ENCODE results near the gene XXYLT1.

The XXYLT1 gene

GRCh38 chr3:195137638-195138588 lies 133.0 kb downstream of the XXYLT1 start:
- POLR2A ChIA-PET: no interaction called here
- CTCF ChIA-PET: interaction anchor here (0.6 to 4.3 kb wide), 9 partner anchors 8 to 45 kb away, joined by 3 to 25 read pairs (median 4); no protein-coding TSS in a partner anchor
- no peaks in the 10 kb centered on the region for H3K27me3 ChIP-seq (replicated peaks in 2 of 5; ENCODE audit: control insufficient read depth in 4 of 5, insufficient read depth in 5 of 5, low read length in 4 of 5)
- DNase-seq: no peak
- peaks cover 0 to 28% (median 6%) of the 10 kb centered on the region in 4 experiments for H3K36me3 ChIP-seq (ENCODE audit: control insufficient read depth in 4 of 4, insufficient read depth in 4 of 4, low read length in 3 of 4)
- no peak overlapping the region for H3K27ac ChIP-seq (ENCODE audit: insufficient read depth in 1 of 2, low read depth in 1 of 2, low read length in 2 of 2, poor library complexity in 1 of 2, severe bottlenecking in 2 of 2)
- H3K9me3 ChIP-seq (ENCODE audit: control extremely low read depth in 1 of 5, control insufficient read depth in 4 of 5, insufficient read depth in 2 of 5, low read depth in 1 of 5, low read length in 4 of 5): peaks cover 0 to 15% (median 4%) of the 10 kb centered on the region in 5 experiments
- peaks cover 0 to 25% (median 18%) of the 10 kb centered on the region in 4 experiments for H3K4me1 ChIP-seq (ENCODE audit: control extremely low read depth in 1 of 4, control insufficient read depth in 4 of 4, insufficient read depth in 4 of 4, low read length in 3 of 4)
- 96% methylated on average over 6 of the region's 11 CpGs for WGBS (ENCODE audit: insufficient coverage)
- H3K4me3 ChIP-seq (ENCODE audit: control insufficient read depth in 1 of 7, extremely low read depth in 1 of 7, insufficient read depth in 4 of 7, low read depth in 2 of 7, low read length in 6 of 7): no peak overlapping the region

GRCh38 chr3:195135917-195136316 lies 135.0 kb downstream of the XXYLT1 start:
- DNase-seq: peak in 2 of 3 donors; percentile 49 to 53
- Histone ChIP-seq H3K4me3 (ENCODE audit: control insufficient read depth in 1 of 7, extremely low read depth in 1 of 7, insufficient read depth in 4 of 7, low read depth in 2 of 7, low read length in 6 of 7) (peak overlapping the region in 1 of 7 experiments; percentile 36), H3K27me3 (replicated peaks in 2 of 5; ENCODE audit: control insufficient read depth in 4 of 5, insufficient read depth in 5 of 5, low read length in 4 of 5) (no peaks in the 10 kb centered on the region), H3K36me3 (ENCODE audit: control insufficient read depth in 4 of 4, insufficient read depth in 4 of 4, low read length in 3 of 4) (peaks cover 0 to 10% (median 5%) of the 10 kb centered on the region in 4 experiments), H3K9me3 (ENCODE audit: control extremely low read depth in 1 of 5, control insufficient read depth in 4 of 5, insufficient read depth in 2 of 5, low read depth in 1 of 5, low read length in 4 of 5) (peaks cover 0 to 11% (median 4%) of the 10 kb centered on the region in 5 experiments), H3K27ac (ENCODE audit: insufficient read depth in 1 of 2, low read depth in 1 of 2, low read length in 2 of 2, poor library complexity in 1 of 2, severe bottlenecking in 2 of 2) (no peak overlapping the region), H3K4me1 (ENCODE audit: control extremely low read depth in 1 of 4, control insufficient read depth in 4 of 4, insufficient read depth in 4 of 4, low read length in 3 of 4) (peaks cover 0 to 22% (median 18%) of the 10 kb centered on the region in 4 experiments)
- POLR2A ChIA-PET: interaction anchor here (1.4 kb wide), 1 partner anchor 15 kb away, joined by 3 read pairs; no protein-coding TSS in a partner anchor
- WGBS (ENCODE audit: insufficient coverage): 37% methylated on average over 8 of the region's 8 CpGs
- CTCF ChIA-PET: interaction anchor here (1.2 to 4.1 kb wide), 3 partner anchors 12 to 23 kb away, joined by 3 to 45 read pairs (median 4); no protein-coding TSS in a partner anchor

GRCh38 chr3:195134431-195134830 lies 136.5 kb downstream of the XXYLT1 start:
- CTCF ChIA-PET: interaction anchor here (0.7 to 4.1 kb wide), 6 partner anchors 9 to 135 kb away, joined by 3 to 45 read pairs (median 3); no protein-coding TSS in a partner anchor
- POLR2A ChIA-PET: interaction anchor here (1.3 kb wide), 1 partner anchor 16 kb away, joined by 3 read pairs; no protein-coding TSS in a partner anchor

GRCh38 chr3:195133462-195133861 lies 137.5 kb downstream of the XXYLT1 start:
- no peak overlapping the region for H3K4me3 ChIP-seq (ENCODE audit: control insufficient read depth in 1 of 7, extremely low read depth in 1 of 7, insufficient read depth in 4 of 7, low read depth in 2 of 7, low read length in 6 of 7)
- H3K36me3 ChIP-seq (ENCODE audit: control insufficient read depth in 4 of 4, insufficient read depth in 4 of 4, low read length in 3 of 4): peaks cover 0 to 9% (median 0%) of the 10 kb centered on the region in 4 experiments
- H3K27me3 ChIP-seq (replicated peaks in 2 of 5; ENCODE audit: control insufficient read depth in 4 of 5, insufficient read depth in 5 of 5, low read length in 4 of 5): no peaks in the 10 kb centered on the region
- POLR2A ChIA-PET: interaction anchor here (1.3 kb wide), 1 partner anchor 17 kb away, joined by 3 read pairs; no protein-coding TSS in a partner anchor
- H3K9me3 ChIP-seq (ENCODE audit: control extremely low read depth in 1 of 5, control insufficient read depth in 4 of 5, insufficient read depth in 2 of 5, low read depth in 1 of 5, low read length in 4 of 5): no peaks in the 10 kb centered on the region
- peaks cover 0 to 21% (median 17%) of the 10 kb centered on the region in 4 experiments for H3K4me1 ChIP-seq (ENCODE audit: control extremely low read depth in 1 of 4, control insufficient read depth in 4 of 4, insufficient read depth in 4 of 4, low read length in 3 of 4)
- CTCF ChIA-PET: interaction anchor here (0.8 to 4.1 kb wide), 6 partner anchors 9 to 136 kb away, joined by 3 to 45 read pairs (median 4); no protein-coding TSS in a partner anchor
- 96% methylated on average over 11 of the region's 12 CpGs for WGBS (ENCODE audit: insufficient coverage)
- no peak for DNase-seq
- no peak overlapping the region for H3K27ac ChIP-seq (ENCODE audit: insufficient read depth in 1 of 2, low read depth in 1 of 2, low read length in 2 of 2, poor library complexity in 1 of 2, severe bottlenecking in 2 of 2)

More at GRCh38 chr3:195134431-195134830, 136.5 kb downstream of the XXYLT1 start:
- Histone ChIP-seq H3K36me3 (ENCODE audit: control insufficient read depth in 4 of 4, insufficient read depth in 4 of 4, low read length in 3 of 4) (peaks cover 0 to 9% (median 0%) of the 10 kb centered on the region in 4 experiments), H3K4me1 (ENCODE audit: control extremely low read depth in 1 of 4, control insufficient read depth in 4 of 4, insufficient read depth in 4 of 4, low read length in 3 of 4) (peaks cover 0 to 22% (median 18%) of the 10 kb centered on the region in 4 experiments), H3K27ac (ENCODE audit: insufficient read depth in 1 of 2, low read depth in 1 of 2, low read length in 2 of 2, poor library complexity in 1 of 2, severe bottlenecking in 2 of 2) (no peak overlapping the region), H3K27me3 (replicated peaks in 2 of 5; ENCODE audit: control insufficient read depth in 4 of 5, insufficient read depth in 5 of 5, low read length in 4 of 5) (no peaks in the 10 kb centered on the region), H3K4me3 (ENCODE audit: control insufficient read depth in 1 of 7, extremely low read depth in 1 of 7, insufficient read depth in 4 of 7, low read depth in 2 of 7, low read length in 6 of 7) (no peak overlapping the region), H3K9me3 (ENCODE audit: control extremely low read depth in 1 of 5, control insufficient read depth in 4 of 5, insufficient read depth in 2 of 5, low read depth in 1 of 5, low read length in 4 of 5) (no peaks in the 10 kb centered on the region)
- 100% methylated on average over 6 of the region's 6 CpGs for WGBS (ENCODE audit: insufficient coverage)
- no peak for DNase-seq

GRCh38 chr3:195133013-195133412 lies 137.9 kb downstream of the XXYLT1 start:
- no peak overlapping the region for H3K27ac ChIP-seq (ENCODE audit: insufficient read depth in 1 of 2, low read depth in 1 of 2, low read length in 2 of 2, poor library complexity in 1 of 2, severe bottlenecking in 2 of 2)
- CTCF ChIA-PET: interaction anchor here (1.0 to 4.1 kb wide), 4 partner anchors 10 to 128 kb away, joined by 3 to 45 read pairs (median 6); no protein-coding TSS in a partner anchor
- H3K4me3 ChIP-seq (ENCODE audit: control insufficient read depth in 1 of 7, extremely low read depth in 1 of 7, insufficient read depth in 4 of 7, low read depth in 2 of 7, low read length in 6 of 7): no peak overlapping the region
- no peaks in the 10 kb centered on the region for H3K9me3 ChIP-seq (ENCODE audit: control extremely low read depth in 1 of 5, control insufficient read depth in 4 of 5, insufficient read depth in 2 of 5, low read depth in 1 of 5, low read length in 4 of 5)
- no peak for DNase-seq
- POLR2A ChIA-PET: no interaction called here
- 98% methylated on average over 4 of the region's 4 CpGs for WGBS (ENCODE audit: insufficient coverage)
- H3K27me3 ChIP-seq (replicated peaks in 2 of 5; ENCODE audit: control insufficient read depth in 4 of 5, insufficient read depth in 5 of 5, low read length in 4 of 5): no peaks in the 10 kb centered on the region
- peaks cover 0 to 25% (median 18%) of the 10 kb centered on the region in 4 experiments for H3K4me1 ChIP-seq (ENCODE audit: control extremely low read depth in 1 of 4, control insufficient read depth in 4 of 4, insufficient read depth in 4 of 4, low read length in 3 of 4)
- peaks cover 0 to 9% (median 0%) of the 10 kb centered on the region in 4 experiments for H3K36me3 ChIP-seq (ENCODE audit: control insufficient read depth in 4 of 4, insufficient read depth in 4 of 4, low read length in 3 of 4)

- 83% methylated on average over 1 of the region's 4 CpGs for WGBS (ENCODE audit: insufficient coverage)
- ChIA-PET CTCF (interaction anchor here (0.5 to 4.9 kb wide), 7 partner anchors 9 to 205 kb away, joined by 3 to 25 read pairs (median 4); no protein-coding TSS in a partner anchor), POLR2A (no interaction called here)
- peaks cover 0 to 26% (median 13%) of the 10 kb centered on the region in 4 experiments for H3K4me1 ChIP-seq (ENCODE audit: control extremely low read depth in 1 of 4, control insufficient read depth in 4 of 4, insufficient read depth in 4 of 4, low read length in 3 of 4)
- H3K27me3 ChIP-seq (replicated peaks in 2 of 5; ENCODE audit: control insufficient read depth in 4 of 5, insufficient read depth in 5 of 5, low read length in 4 of 5): no peaks in the 10 kb centered on the region
- H3K4me3 ChIP-seq (ENCODE audit: control insufficient read depth in 1 of 7, extremely low read depth in 1 of 7, insufficient read depth in 4 of 7, low read depth in 2 of 7, low read length in 6 of 7): no peak overlapping the region
- DNase-seq: no peak
- peaks cover 0 to 9% (median 0%) of the 10 kb centered on the region in 4 experiments for H3K36me3 ChIP-seq (ENCODE audit: control insufficient read depth in 4 of 4, insufficient read depth in 4 of 4, low read length in 3 of 4)
- no peaks in the 10 kb centered on the region for H3K9me3 ChIP-seq (ENCODE audit: control extremely low read depth in 1 of 5, control insufficient read depth in 4 of 5, insufficient read depth in 2 of 5, low read depth in 1 of 5, low read length in 4 of 5)
- no peak overlapping the region for H3K27ac ChIP-seq (ENCODE audit: insufficient read depth in 1 of 2, low read depth in 1 of 2, low read length in 2 of 2, poor library complexity in 1 of 2, severe bottlenecking in 2 of 2)
Measured at GRCh38 chr3:195131176-195131575, 139.8 kb downstream of the XXYLT1 start.
